H1 (cell line): Measurements from ENCODE around the gene HOXD12. TPM values are rescaled to one million over a fixed set of nuclear protein-coding genes. Genes with fewer than 3 reads are reported as not detected.

ENCODE experiments used
- ATF2 ChIP-seq: IDR thresholded peaks from 2 replicates; pipeline ENCODE4 v1.6.1; 2012; ENCODE audit warnings: low read length, inconsistent platforms
- CHD2 ChIP-seq: IDR thresholded peaks from 2 replicates; pipeline ENCODE4 v1.6.1; 2012; ENCODE audit warnings: low read length, improper control_type of control experiment
- EGR1 ChIP-seq: IDR thresholded peaks from 2 replicates; pipeline ENCODE4 v1.6.1; 2011; ENCODE audit warnings: low read depth, low read length, borderline replicate concordance
- JUN ChIP-seq: IDR thresholded peaks from 2 replicates; pipeline ENCODE4 v1.6.1; 2011; ENCODE audit warnings: low read depth, mild to moderate bottlenecking, improper control_type of control experiment, low read length
- TBP ChIP-seq: IDR thresholded peaks from 2 replicates; pipeline ENCODE4 v1.6.1; 2011; ENCODE audit warnings: low read depth, low read length, improper control_type of control experiment
- polyA plus RNA-seq, 7 experiments: library from polyadenylated mRNA; depleted of rRNA in 3 of 7; stranded (reverse) in 5 of 7; unstranded in 2 of 7; fragments of >200 nt in 5 of 7; fragments of 200-250 nt in 2 of 7; gene quantifications; 1 replicate in 5 of 7; 2 replicates in 1 of 7; 4 replicates in 1 of 7; pipeline versions ENCODE4 v1.2.1 to v1.2.3, GENCODE V29; 2011 to 2013; ENCODE audit warnings: missing spikeins in 2 of 7, mixed read lengths in 2 of 7
- total RNA-seq: library from RNA; stranded (reverse); fragmentation: NEBNext Ultra II Directional; extraction: Animal tissue kit (Norgen Biotek cat#: 25700); gene quantifications from 2 replicates; pipeline ENCODE4 v1.2.1, GENCODE V29; 2021

HOXD12 gene
- total and polyA plus RNA-seq, 2 of the 8 experiments (the other 6 are each of a cell fraction or from before 2014, with no cell fraction given) = not detected

DNA sequence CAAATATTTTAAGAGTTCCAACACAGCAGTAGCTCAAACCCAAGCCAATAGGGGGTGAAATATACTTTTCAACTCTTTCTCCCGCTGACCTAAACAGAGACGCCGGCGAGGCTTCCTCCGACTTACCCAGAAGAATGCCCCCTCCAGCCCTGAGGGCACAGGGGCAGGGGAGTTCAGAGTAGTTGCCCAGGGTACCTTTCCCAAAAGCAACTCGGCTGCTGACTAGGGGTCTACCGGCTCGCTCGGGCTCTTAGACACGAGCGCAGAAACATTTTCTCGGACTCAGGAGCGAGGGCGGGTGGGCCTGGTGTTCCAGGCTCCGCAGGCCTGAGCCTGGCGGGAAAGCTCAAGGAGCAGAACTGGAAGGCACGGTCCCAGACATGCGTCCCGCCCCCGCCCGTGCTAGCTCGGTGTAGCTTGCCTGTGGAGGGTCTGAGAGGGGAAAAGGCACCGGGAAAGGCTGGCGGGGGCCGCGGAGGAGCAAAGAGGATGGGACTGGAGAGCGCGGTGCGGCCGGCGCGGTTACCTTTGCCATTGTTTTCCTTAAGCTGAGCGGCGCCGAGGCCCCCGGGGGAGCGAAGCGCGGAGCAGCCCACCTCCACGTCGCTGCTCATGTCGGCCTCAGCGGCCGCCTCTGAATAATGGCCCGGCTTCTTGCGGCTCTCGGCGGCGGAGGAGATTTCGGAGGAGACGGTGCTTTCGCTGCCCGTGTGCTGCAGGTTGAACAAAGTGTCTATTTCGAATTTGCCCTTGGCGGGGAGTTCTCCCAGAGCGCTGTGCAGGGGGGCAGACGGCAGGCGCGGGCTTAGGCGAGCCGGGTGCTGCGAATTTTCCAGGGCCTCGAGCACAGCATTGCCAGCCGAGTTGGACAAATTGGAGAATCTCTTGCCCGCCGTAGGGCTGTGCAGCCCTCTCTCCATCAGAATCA lies 16.5 kb upstream of the HOXD12 start (continued):
- TF ChIP-seq ATF2 = no peak
- TF ChIP-seq EGR1 = peak; percentile 77
- TF ChIP-seq JUN = no peak
- TF ChIP-seq CHD2 = no peak
- TF ChIP-seq TBP = no peak
- TF ChIP-seq, all 59 proteins: peak for 7
